GM23338 (cell line): ENCODE measurements around the gene IZUMO2. TPM values are rescaled to one million over a fixed set of nuclear protein-coding genes. Genes with fewer than 3 reads are reported as not detected.

ENCODE experiments used
- ATAC-seq: fragments of 200-7000 bp; cut with Tn5 transposase; 3 replicates; pipeline ENCODE4 v1.9.1; 2020
- DNase-seq: peaks from one replicate; pipeline ENCODE4 v3.0.0-alpha.2; 2015; ENCODE audit warnings: low spot score
- H2AFZ ChIP-seq: fragments of 200-600 bp; sonication (generic); 2 replicates; pipeline ENCODE4 v1.8.0; 2016; ENCODE audit warnings: antibody characterized with exemption, mild to moderate bottlenecking, moderate library complexity
- H3F3A ChIP-seq: fragments of 200-600 bp; sonication (generic); replicated peaks from 2 replicates; pipeline ENCODE4 v1.8.0; 2017; ENCODE audit warnings: antibody characterized with exemption, mixed run types, low read depth
- H3K27ac ChIP-seq: fragments of 200-600 bp; sonication (generic); 2 replicates; pipeline ENCODE4 v1.6.1; 2016; ENCODE audit warnings: low read depth
- H3K27me3 ChIP-seq: fragments of 200-600 bp; sonication (generic); 2 replicates; pipeline ENCODE4 v1.8.0; 2016; ENCODE audit warnings: mild to moderate bottlenecking, mixed run types, moderate library complexity; ENCODE audit not compliant: insufficient read depth
- H3K36me3 ChIP-seq: fragments of 200-600 bp; sonication (generic); 2 replicates; pipeline ENCODE4 v1.8.0; 2016; ENCODE audit warnings: mild to moderate bottlenecking; ENCODE audit not compliant: insufficient read depth
- H3K4me1 ChIP-seq: fragments of 200-600 bp; sonication (generic); 2 replicates; pipeline ENCODE4 v1.8.0; 2016; ENCODE audit warnings: mild to moderate bottlenecking, moderate library complexity; ENCODE audit not compliant: insufficient read depth
- H3K4me2 ChIP-seq: fragments of 200-600 bp; sonication (generic); 2 replicates; pipeline ENCODE4 v1.7.1; 2017; ENCODE audit warnings: mixed run types
- H3K4me3 ChIP-seq: fragments of 200-600 bp; sonication (generic); 2 replicates; pipeline ENCODE4 v1.6.1; 2016; ENCODE audit warnings: mixed run types
- H3K79me2 ChIP-seq: fragments of 200-600 bp; sonication (generic); replicated peaks from 2 replicates; pipeline ENCODE4 v1.8.0; 2017; ENCODE audit warnings: mild to moderate bottlenecking; ENCODE audit not compliant: insufficient read depth
- H3K9me2 ChIP-seq: fragments of 200-600 bp; sonication (generic); 2 replicates; pipeline ENCODE4 v1.8.0; 2017; ENCODE audit not compliant: insufficient read depth
- H4K20me1 ChIP-seq: fragments of 200-600 bp; sonication (generic); replicated peaks from 2 replicates; pipeline ENCODE4 v1.8.0; 2017; ENCODE audit warnings: mild to moderate bottlenecking; ENCODE audit not compliant: insufficient read depth
- H3K27ac Mint-ChIP-seq: 2 replicates; pipeline ENCODE4 v1.8.0; 2020; ENCODE audit warnings: inconsistent platforms, mild to moderate bottlenecking, moderate library complexity, mixed read lengths
- H3K27me3 Mint-ChIP-seq: 3 replicates; pipeline ENCODE4 v1.8.0; 2022; ENCODE audit warnings: low read depth, mild to moderate bottlenecking, moderate library complexity, mixed read lengths, inconsistent platforms; ENCODE audit not compliant: insufficient read depth, poor library complexity
- H3K36me3 Mint-ChIP-seq: 3 replicates; pipeline ENCODE4 v1.8.0; 2021; ENCODE audit warnings: low read depth, mild to moderate bottlenecking, inconsistent platforms, moderate library complexity, mixed read lengths
- H3K4me1 Mint-ChIP-seq: 3 replicates; pipeline ENCODE4 v1.8.0; 2020; ENCODE audit warnings: mild to moderate bottlenecking, inconsistent platforms, mixed read lengths
- H3K4me3 Mint-ChIP-seq: 3 replicates; pipeline ENCODE4 v1.8.0; 2021; ENCODE audit warnings: moderate library complexity, mild to moderate bottlenecking, inconsistent platforms, mixed read lengths
- H3K9me3 Mint-ChIP-seq: 3 replicates; pipeline ENCODE4 v1.8.0; 2020; ENCODE audit warnings: moderate library complexity, mild to moderate bottlenecking, inconsistent platforms, mixed read lengths
- CREB1 ChIP-seq: fragments of 250-450 bp; sonication (Bioruptor Pico); IDR thresholded peaks from 2 replicates; pipeline ENCODE4 v1.5.0; 2020; ENCODE audit warnings: low read depth, mild to moderate bottlenecking, moderate library complexity
- CTCF ChIP-seq, 2 experiments: fragments of 200-600 bp in 1 of 2; sonication (generic) in 1 of 2; conservative IDR thresholded peaks; 2 replicates each; pipeline versions ENCODE4 v1.5.1 to v1.6.1; 2016 to 2017; ENCODE audit warnings: antibody characterized with exemption in 2 of 2, low read depth in 2 of 2, mild to moderate bottlenecking in 2 of 2, moderate library complexity in 1 of 2
- EZH2 ChIP-seq: fragments of 200-600 bp; sonication (generic); IDR thresholded peaks from one replicate; pipeline ENCODE4 v1.8.0; 2017; ENCODE audit warnings: antibody characterized with exemption, mild to moderate bottlenecking, low read depth; ENCODE audit not compliant: unreplicated experiment
- JUNB ChIP-seq: IDR thresholded peaks from one replicate; pipeline ENCODE4 v1.6.1; 2016; ENCODE audit warnings: antibody characterized with exemption; ENCODE audit not compliant: unreplicated experiment
- NANOG ChIP-seq: IDR thresholded peaks from 2 replicates; pipeline ENCODE4 v1.6.1; 2016; ENCODE audit warnings: antibody characterized with exemption, borderline replicate concordance
- POLR2AphosphoS5 ChIP-seq: IDR thresholded peaks from 2 replicates; pipeline ENCODE4 v1.6.1; 2016; ENCODE audit warnings: antibody characterized with exemption, low read depth
- REST ChIP-seq: IDR thresholded peaks from one replicate; pipeline ENCODE4 v1.6.1; 2018; ENCODE audit warnings: antibody characterized with exemption; ENCODE audit not compliant: unreplicated experiment
- STAT1 ChIP-seq: IDR thresholded peaks from one replicate; pipeline ENCODE4 v1.6.1; 2016; ENCODE audit warnings: antibody characterized with exemption; ENCODE audit not compliant: unreplicated experiment
- ZNF114 ChIP-seq: fragments of 250-450 bp; sonication (Bioruptor Pico); IDR thresholded peaks from 2 replicates; pipeline ENCODE4 v1.5.0; 2020; ENCODE audit warnings: mild to moderate bottlenecking, moderate library complexity
- ZNF331 ChIP-seq: fragments of 250-450 bp; sonication (Bioruptor Pico); IDR thresholded peaks from 2 replicates; pipeline ENCODE4 v1.5.0; 2020; ENCODE audit warnings: low read depth, mild to moderate bottlenecking, moderate library complexity
- polyA plus RNA-seq: library from polyadenylated mRNA; unstranded; fragments of >200 nt; fragmentation: Nextera tagmentation; extraction: Ambion mirVana; gene quantifications from 2 replicates; pipeline ENCODE4 v1.2.1, GENCODE V29; 2016
- total RNA-seq: library from RNA; depleted of rRNA; stranded (reverse); fragments of >200 nt; shearing (Covaris generic); gene quantifications from 2 replicates; pipeline ENCODE4 v1.2.3, GENCODE V29; 2014
- TF ChIP-seq, protein P1 (sequence below): IDR thresholded peaks from 2 replicates; pipeline ENCODE4 v1.6.1; 2016; ENCODE audit warnings: antibody characterized with exemption
- TF ChIP-seq, protein P2 (sequence below): fragments of 250-450 bp; sonication (Bioruptor Pico); IDR thresholded peaks from 2 replicates; pipeline ENCODE4 v1.5.0; 2020; ENCODE audit warnings: mild to moderate bottlenecking, moderate library complexity

Gene IZUMO2
- total and polyA plus RNA-seq, 2 experiments from 2014 or later, result 3.1 to 5.0 TPM

- TF ChIP-seq REST, result no peak
- TF ChIP-seq ZNF331 (CRISPR knock-in tag), result no peak
These were observed 39.8 kb upstream of the IZUMO2 start (continued) for GRCh38 chr19:50202962-50203280.

- Mint-ChIP-seq H3K4me1 (no peaks in the 10 kb centered on the region), H3K36me3 (peaks cover 45% of the 10 kb centered on the region), H3K9me3 (peaks cover 86% of the 10 kb centered on the region), H3K27ac (no peak overlapping the region), H3K4me3 (no peak overlapping the region), H3K27me3 (peaks cover 4% of the 10 kb centered on the region)
- Histone ChIP-seq H3K36me3 (no peaks in the 10 kb centered on the region), H3K9me2 (no peaks in the 10 kb centered on the region), H3F3A (peaks cover 11% of the 10 kb centered on the region; the same call in 1 of the 2 replicates), H3K4me1 (peaks cover 4% of the 10 kb centered on the region; the same call in 1 of the 2 replicates), H4K20me1 (0 out of 2 replicates have a peak, but pooled peaks cover 9% of the 10 kb centered on the region), H3K4me2 (peak overlapping the region; percentile 97), H3K4me3 (peak overlapping the region; percentile 84), H2AFZ (peak overlapping the region; percentile 95; the same call in 1 of the 2 replicates), H3K27ac (no peak overlapping the region), H3K27me3 (peaks cover 15% of the 10 kb centered on the region), H3K79me2 (no peaks in the 10 kb centered on the region)
- TF ChIP-seq NANOG (no peak), EZH2 (no peak), ZNF114 (CRISPR knock-in tag) (no peak), POLR2AphosphoS5 (no peak), CTCF (conservative IDR thresholded peaks at IDR 0.05; ENCODE audit: low read depth in 2 of 2) (no peak), JUNB (no peak), STAT1 (no peak), CREB1 (CRISPR knock-in tag) (no peak)
- TF ChIP-seq, protein P1, sequence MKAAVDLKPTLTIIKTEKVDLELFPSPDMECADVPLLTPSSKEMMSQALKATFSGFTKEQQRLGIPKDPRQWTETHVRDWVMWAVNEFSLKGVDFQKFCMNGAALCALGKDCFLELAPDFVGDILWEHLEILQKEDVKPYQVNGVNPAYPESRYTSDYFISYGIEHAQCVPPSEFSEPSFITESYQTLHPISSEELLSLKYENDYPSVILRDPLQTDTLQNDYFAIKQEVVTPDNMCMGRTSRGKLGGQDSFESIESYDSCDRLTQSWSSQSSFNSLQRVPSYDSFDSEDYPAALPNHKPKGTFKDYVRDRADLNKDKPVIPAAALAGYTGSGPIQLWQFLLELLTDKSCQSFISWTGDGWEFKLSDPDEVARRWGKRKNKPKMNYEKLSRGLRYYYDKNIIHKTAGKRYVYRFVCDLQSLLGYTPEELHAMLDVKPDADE, result no peak
- TF ChIP-seq, protein P2, sequence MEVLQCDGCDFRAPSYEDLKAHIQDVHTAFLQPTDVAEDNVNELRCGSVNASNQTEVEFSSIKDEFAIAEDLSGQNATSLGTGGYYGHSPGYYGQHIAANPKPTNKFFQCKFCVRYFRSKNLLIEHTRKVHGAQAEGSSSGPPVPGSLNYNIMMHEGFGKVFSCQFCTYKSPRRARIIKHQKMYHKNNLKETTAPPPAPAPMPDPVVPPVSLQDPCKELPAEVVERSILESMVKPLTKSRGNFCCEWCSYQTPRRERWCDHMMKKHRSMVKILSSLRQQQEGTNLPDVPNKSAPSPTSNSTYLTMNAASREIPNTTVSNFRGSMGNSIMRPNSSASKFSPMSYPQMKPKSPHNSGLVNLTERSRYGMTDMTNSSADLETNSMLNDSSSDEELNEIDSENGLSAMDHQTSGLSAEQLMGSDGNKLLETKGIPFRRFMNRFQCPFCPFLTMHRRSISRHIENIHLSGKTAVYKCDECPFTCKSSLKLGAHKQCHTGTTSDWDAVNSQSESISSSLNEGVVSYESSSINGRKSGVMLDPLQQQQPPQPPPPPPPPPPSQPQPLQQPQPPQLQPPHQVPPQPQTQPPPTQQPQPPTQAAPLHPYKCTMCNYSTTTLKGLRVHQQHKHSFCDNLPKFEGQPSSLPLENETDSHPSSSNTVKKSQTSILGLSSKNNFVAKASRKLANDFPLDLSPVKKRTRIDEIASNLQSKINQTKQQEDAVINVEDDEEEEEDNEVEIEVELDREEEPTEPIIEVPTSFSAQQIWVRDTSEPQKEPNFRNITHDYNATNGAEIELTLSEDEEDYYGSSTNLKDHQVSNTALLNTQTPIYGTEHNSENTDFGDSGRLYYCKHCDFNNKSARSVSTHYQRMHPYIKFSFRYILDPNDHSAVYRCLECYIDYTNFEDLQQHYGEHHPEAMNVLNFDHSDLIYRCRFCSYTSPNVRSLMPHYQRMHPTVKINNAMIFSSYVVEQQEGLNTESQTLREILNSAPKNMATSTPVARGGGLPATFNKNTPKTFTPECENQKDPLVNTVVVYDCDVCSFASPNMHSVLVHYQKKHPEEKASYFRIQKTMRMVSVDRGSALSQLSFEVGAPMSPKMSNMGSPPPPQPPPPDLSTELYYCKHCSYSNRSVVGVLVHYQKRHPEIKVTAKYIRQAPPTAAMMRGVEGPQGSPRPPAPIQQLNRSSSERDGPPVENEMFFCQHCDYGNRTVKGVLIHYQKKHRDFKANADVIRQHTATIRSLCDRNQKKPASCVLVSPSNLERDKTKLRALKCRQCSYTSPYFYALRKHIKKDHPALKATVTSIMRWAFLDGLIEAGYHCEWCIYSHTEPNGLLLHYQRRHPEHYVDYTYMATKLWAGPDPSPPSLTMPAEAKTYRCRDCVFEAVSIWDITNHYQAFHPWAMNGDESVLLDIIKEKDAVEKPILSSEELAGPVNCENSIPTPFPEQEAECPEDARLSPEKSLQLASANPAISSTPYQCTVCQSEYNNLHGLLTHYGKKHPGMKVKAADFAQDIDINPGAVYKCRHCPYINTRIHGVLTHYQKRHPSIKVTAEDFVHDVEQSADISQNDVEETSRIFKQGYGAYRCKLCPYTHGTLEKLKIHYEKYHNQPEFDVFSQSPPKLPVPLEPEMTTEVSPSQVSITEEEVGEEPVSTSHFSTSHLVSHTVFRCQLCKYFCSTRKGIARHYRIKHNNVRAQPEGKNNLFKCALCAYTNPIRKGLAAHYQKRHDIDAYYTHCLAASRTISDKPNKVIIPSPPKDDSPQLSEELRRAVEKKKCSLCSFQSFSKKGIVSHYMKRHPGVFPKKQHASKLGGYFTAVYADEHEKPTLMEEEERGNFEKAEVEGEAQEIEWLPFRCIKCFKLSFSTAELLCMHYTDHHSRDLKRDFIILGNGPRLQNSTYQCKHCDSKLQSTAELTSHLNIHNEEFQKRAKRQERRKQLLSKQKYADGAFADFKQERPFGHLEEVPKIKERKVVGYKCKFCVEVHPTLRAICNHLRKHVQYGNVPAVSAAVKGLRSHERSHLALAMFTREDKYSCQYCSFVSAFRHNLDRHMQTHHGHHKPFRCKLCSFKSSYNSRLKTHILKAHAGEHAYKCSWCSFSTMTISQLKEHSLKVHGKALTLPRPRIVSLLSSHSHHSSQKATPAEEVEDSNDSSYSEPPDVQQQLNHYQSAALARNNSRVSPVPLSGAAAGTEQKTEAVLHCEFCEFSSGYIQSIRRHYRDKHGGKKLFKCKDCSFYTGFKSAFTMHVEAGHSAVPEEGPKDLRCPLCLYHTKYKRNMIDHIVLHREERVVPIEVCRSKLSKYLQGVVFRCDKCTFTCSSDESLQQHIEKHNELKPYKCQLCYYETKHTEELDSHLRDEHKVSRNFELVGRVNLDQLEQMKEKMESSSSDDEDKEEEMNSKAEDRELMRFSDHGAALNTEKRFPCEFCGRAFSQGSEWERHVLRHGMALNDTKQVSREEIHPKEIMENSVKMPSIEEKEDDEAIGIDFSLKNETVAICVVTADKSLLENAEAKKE (CRISPR knock-in tag), result no peak
- DNase-seq, result no peak
- no peak for ATAC-seq
These were observed 39.3 kb upstream of the IZUMO2 start for GRCh38 chr19:50202386-50202785.
